ENCODE data around the gene MOG. TPM values are rescaled to one million over a fixed set of nuclear protein-coding genes. Genes with fewer than 3 reads are reported as not detected.

Gene MOG
- total and polyA plus RNA-seq, 2 donors (not counting 1 experiment from before 2014, with no cell fraction given) = not detected

- peaks cover 69% of the 10 kb centered on the region for H3K4me1 Mint-ChIP-seq
- Histone ChIP-seq H3K4me2 (replicated peaks; ENCODE audit: low read depth, low read length, poor library complexity, severe bottlenecking) (peak overlapping the region; percentile 98), H3K9me3 (ENCODE audit: control extremely low read depth in 1 of 3, control insufficient read depth in 2 of 3, insufficient read depth in 1 of 3, low read length in 2 of 3) (no peaks in the 10 kb centered on the region), H2AFZ (ENCODE audit: insufficient read depth, low read depth, low read length, poor library complexity, severe bottlenecking) (no peak overlapping the region), H3K27me3 (replicated peaks in 1 of 4; ENCODE audit: control extremely low read depth in 1 of 4, control insufficient read depth in 3 of 4, insufficient read depth in 4 of 4, low read length in 3 of 4) (no peaks in the 10 kb centered on the region), H3K79me2 (ENCODE audit: control insufficient read depth, insufficient read depth, low read length) (peaks cover 15% of the 10 kb centered on the region), H3K9ac (ENCODE audit: low read length) (no peak overlapping the region), H3K4me1 (ENCODE audit: control insufficient read depth in 2 of 2, insufficient read depth in 2 of 2, low read length in 2 of 2) (peaks cover 33 to 69% of the 10 kb centered on the region in 2 donors), H3K4me3 (ENCODE audit: control extremely low read depth in 1 of 5, extremely low read depth in 1 of 5, insufficient read depth in 1 of 5, low read depth in 2 of 5, low read length in 4 of 5) (no peak overlapping the region), H3K36me3 (replicated peaks in 1 of 2; ENCODE audit: control extremely low read depth in 1 of 2, control insufficient read depth in 1 of 2, extremely low read depth in 1 of 2, insufficient read depth in 2 of 2, low read length in 1 of 2) (peaks cover 0 to 6% of the 10 kb centered on the region in 2 experiments), H3K27ac (ENCODE audit: low read length in 2 of 2) (no peak overlapping the region), H4K20me1 (ENCODE audit: control insufficient read depth, insufficient read depth, low read length, poor library complexity, severe bottlenecking) (peaks cover 22% of the 10 kb centered on the region)
- peak overlapping the region; percentile 87 for H3K4me3 Mint-ChIP-seq
- peak overlapping the region; percentile 82 for H3K27ac Mint-ChIP-seq
- ChIA-PET CTCF (interaction anchor here (13.5 kb wide), 1 partner anchor 20 kb away, joined by 226 read pairs; no protein-coding TSS in a partner anchor), POLR2A (no interaction called here)
- no peaks in the 10 kb centered on the region for H3K9me3 Mint-ChIP-seq (ENCODE audit: insufficient read depth)
- WGBS (ENCODE audit: insufficient coverage) = 85% methylated on average over 10 of the region's 14 CpGs
- peak; percentile 28 for DNase-seq
- ATAC-seq (ENCODE audit: low read depth) = no peak
- H3K27me3 Mint-ChIP-seq = no peaks in the 10 kb centered on the region
- TF ChIP-seq EZH2 (IDR thresholded peaks at IDR 0.05; ENCODE audit: borderline replicate concordance, insufficient read depth, low read depth, low read length, poor library complexity, severe bottlenecking) (no peak), CTCF (IDR thresholded peaks at IDR 0.05) (no peak)
- intact Hi-C loops (cut with micrococcal nuclease) = no loop called here
Observed at GRCh38 chr6:29631209-29631810, 25.6 kb upstream of the MOG start.

All from B cell (primary cell).